T47D (cell line): ENCODE data around the gene FNDC3B.

Experiments
- DNase-seq, 2 experiments: peaks; one replicate each; pipeline versions ENCODE4 v3.0.0 to v3.0.0-alpha.2; 2011 to 2012; ENCODE audit warnings: low read depth in 1 of 2, low spot score in 1 of 2
- JUND ChIP-seq: IDR thresholded peaks from 2 replicates; pipeline ENCODE4 v1.6.1; 2012; ENCODE audit warnings: low read depth
- in situ Hi-C: cut with HindIII; loops from 2 replicates; pipeline ENCODE4 v1.10.0; 2016; ENCODE audit warnings: low sequenced_read_pairs, low pct_unique_long_range_greater_than_20kb

FNDC3B gene

DNA sequence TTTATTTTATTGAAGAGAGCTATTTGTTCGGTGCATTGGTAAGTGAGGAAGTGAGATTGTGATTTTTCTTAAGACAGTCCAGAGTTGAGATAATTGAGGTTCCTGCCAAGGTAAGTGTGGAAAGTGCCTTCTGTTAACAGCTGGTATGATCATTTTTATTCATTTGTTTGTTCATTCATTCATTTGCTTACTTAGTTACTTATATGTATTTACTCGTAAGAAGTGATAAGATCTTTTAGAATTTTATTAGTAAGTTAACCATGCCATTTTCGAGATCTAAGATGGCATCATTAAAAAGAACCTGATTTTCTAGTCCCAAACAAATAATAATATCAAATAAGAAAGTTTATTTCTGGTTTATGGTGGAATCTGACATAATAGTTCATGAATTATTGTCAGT lies 258.9 kb downstream of the FNDC3B start:
- in situ Hi-C loops: no loop called here
- peak; percentile 100 for TF ChIP-seq JUND
- peak; percentile 48 to 70 for DNase-seq

DNA sequence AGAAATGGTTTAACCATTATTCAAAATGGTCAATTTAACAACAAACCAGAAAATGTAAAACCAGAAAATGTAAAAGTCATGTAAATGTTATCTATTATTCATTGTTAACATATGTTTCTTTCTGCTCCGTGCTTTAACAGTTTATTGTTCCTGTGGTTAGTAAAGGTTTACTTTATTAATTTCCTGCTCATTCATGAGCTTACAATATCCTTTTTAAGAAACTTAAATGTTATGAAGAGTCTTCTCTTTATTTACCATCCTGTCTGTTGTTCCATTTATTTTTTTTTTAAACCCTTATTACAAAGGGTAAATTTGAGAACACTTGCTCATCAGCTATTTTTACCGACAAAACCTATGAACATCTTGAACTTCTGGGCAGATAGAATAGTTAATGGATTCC lies 260.8 kb downstream of the FNDC3B start:
- TF ChIP-seq JUND: no peak
- in situ Hi-C loops: no loop called here
- no peak for DNase-seq

DNA sequence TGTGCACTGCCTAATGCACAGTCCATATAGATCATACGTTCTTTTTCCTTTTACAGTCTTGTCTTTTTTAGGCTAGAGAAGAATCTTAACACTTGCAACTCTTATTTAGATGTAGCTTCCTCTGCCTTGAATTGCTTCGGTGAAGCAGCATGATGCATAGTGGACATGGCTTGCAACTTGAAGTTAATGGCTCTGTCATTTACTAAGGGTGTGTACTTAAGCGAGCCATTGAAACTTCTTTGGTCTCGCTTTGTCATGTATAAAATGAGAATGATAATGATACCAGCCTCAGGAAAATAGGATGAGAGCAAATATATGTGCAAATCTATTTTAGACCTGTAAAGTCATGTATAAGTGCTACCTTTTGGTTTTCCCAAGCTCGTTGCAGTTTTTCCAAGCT lies 261.5 kb downstream of the FNDC3B start:
- no peak for DNase-seq
- in situ Hi-C loops: no loop called here
- no peak for TF ChIP-seq JUND

GRCh38 chr3:172302203-172302602 lies 262.8 kb downstream of the FNDC3B start:
- no peak for DNase-seq
- in situ Hi-C loops: no loop called here
- no peak for TF ChIP-seq JUND

GRCh38 chr3:172303181-172303580 lies 263.8 kb downstream of the FNDC3B start:
- no peak for DNase-seq
- TF ChIP-seq JUND: no peak
- in situ Hi-C loops: no loop called here

- DNase-seq: no peak
- in situ Hi-C loops: no loop called here
- TF ChIP-seq JUND: no peak
Measured at GRCh38 chr3:172303941-172304558, 264.7 kb downstream of the FNDC3B start.

DNA sequence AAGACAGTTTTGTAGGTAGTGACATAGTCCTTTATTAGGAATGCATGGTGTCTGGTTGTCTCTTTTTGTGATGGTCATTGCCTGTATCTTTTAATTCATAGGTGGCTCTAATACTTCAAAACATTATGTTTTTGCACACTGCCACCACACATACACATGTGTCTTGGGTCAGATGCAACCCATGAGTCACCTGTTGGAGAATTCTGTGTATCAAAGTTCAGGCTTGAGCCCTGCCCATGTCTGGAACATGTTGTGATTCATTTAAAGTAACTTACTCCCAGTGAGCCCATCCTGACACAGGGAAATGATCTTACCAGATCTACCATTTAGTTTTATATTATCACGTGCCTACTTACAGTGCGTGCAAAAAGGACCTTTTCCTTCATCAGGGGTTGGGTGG lies 266.2 kb downstream of the FNDC3B start:
- no peak for DNase-seq
- TF ChIP-seq JUND: no peak
- in situ Hi-C loops: no loop called here

- in situ Hi-C loops: no loop called here
- no peak for TF ChIP-seq JUND
- DNase-seq: no peak
Measured at GRCh38 chr3:172305974-172306373, 266.6 kb downstream of the FNDC3B start.

- in situ Hi-C loops: no loop called here
- no peak for TF ChIP-seq JUND
- no peak for DNase-seq
Measured at GRCh38 chr3:172307141-172307560, 267.8 kb downstream of the FNDC3B start.

DNA sequence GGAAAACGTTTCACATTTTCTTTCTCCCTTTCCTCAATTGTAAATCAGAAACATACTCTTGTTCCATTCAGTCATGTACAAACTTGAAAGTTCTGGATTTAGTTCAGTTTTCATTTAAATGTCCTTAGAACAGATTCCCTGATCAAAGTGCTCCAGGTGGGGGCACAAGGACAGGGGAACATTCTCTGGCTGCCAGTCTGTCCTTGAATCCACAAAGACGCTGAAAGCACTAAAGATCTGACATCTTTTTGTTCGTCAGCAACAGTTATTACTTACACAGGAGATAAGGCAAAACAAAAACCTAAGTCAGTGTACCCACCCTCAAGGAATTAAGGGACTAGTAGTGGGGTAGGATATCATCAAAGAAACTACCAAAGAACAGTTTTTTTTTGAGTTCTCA lies 269.7 kb downstream of the FNDC3B start:
- DNase-seq: no peak
- in situ Hi-C loops: no loop called here
- no peak for TF ChIP-seq JUND

DNA sequence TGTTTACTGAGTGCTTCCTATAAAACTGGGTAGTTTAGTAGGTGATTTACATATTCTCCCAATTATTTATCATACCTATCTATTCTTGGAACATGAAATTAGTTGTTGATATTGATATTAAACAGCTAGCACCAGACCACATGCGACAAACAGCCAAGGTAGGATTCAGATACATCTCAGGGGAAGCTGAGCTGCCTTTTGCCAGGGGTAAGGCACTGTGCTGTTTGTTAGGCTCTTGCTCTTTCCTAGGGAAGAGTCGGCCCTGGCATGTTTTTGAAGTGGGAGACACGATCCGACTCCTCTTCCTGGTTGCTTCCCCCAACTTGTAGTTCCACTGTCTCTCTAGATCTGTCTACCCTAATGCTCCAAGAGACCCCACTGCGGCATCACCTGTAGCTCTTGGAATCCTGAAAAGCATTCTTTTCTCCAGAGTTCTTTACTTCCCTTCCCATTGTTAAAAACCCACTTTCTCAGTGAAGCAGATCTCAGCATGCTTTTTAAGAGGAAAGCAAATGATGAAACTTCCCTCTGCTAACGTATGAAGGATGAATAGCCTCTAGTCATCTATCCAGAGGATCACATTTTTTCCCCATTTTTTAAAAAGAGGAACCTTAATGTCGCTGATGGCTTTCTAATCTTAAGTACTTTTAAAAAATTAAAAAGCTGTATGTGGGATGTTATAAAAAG lies 270.5 kb downstream of the FNDC3B start:
- DNase-seq: no peak
- TF ChIP-seq JUND: no peak
- in situ Hi-C loops: no loop called here

DNA sequence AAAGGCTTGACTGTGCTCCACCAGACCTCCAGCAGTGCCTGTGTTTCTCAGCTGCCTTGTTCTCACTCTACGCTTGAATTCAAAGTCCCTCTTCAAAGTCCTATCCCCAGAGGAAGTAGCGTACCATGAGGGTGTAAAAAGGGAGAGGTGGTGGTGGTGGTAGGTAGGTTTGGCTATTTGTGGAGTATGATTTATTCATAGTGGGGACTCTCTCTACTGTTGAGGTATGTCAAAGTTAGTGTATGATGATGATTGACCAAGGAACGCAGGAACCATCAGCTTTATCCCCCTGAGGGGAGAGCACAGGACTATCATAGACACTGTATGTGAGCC lies 271.0 kb downstream of the FNDC3B start:
- no peak for TF ChIP-seq JUND
- DNase-seq: no peak
- in situ Hi-C loops: no loop called here

DNA sequence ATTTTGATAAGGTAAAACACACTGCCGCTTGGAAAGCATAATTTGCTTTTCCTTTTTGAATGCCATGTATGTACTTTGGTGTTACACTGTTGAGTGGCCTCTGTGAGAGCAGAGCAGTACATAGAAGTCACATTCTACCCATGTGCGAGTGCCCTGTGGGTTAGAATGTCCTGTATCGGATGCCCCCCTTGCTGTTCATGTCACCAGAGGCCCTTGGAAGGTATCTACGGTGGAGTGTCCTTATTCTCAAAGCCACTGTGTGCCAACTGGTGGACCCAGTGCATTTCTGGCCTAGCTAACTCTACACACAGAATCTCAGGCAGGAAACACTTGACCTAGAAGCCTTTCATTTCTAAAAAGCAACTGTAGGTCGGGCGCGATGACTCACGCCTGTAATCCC lies 271.8 kb downstream of the FNDC3B start:
- TF ChIP-seq JUND: no peak
- no peak for DNase-seq
- in situ Hi-C loops: no loop called here

DNA sequence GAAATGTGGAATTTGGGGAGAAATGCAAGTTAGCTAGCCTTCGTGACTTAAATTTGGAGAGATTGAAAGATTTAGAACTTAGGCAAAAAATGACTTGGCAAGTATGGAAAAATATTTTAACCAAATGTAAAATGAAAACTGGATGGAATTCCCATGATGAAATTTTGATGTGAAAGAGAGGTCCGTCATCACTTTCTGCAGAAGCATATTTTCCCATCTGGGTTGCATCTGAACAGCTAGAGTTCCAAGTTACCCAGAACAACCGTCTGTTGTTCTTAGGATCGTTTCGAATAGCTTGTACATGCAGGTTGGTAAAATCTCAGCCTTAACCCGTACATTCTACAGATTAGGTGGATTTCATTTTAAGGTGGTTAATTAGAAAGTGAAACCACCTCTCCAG lies 272.6 kb downstream of the FNDC3B start:
- in situ Hi-C loops: no loop called here
- TF ChIP-seq JUND: no peak
- DNase-seq: no peak
